Vagina (tissue), 2 donors: ENCODE measurements around the gene COL5A1.

ENCODE experiments used
- POLR2AphosphoS5 ChIP-seq, 2 donors: sonication (generic); formaldehyde crosslinking; IDR thresholded peaks; one replicate each; pipeline ENCODE4 v1.9.0; 2017; ENCODE audit warnings: antibody characterized with exemption in 2 of 2, mild to moderate bottlenecking in 2 of 2, low read depth in 1 of 2; ENCODE audit not compliant: insufficient read depth in 1 of 2
- TF ChIP-seq, protein P1 (sequence below), 3 experiments: fragments of 450-650 bp in 2 of 3; fragments of 200-600 bp in 1 of 3; sonication (generic) in 1 of 3; IDR thresholded peaks; one replicate each; pipeline ENCODE4 v1.5.1; 2017 to 2019; ENCODE audit warnings: antibody characterized with exemption in 3 of 3, mild to moderate bottlenecking in 2 of 3, moderate library complexity in 2 of 3

DNA sequence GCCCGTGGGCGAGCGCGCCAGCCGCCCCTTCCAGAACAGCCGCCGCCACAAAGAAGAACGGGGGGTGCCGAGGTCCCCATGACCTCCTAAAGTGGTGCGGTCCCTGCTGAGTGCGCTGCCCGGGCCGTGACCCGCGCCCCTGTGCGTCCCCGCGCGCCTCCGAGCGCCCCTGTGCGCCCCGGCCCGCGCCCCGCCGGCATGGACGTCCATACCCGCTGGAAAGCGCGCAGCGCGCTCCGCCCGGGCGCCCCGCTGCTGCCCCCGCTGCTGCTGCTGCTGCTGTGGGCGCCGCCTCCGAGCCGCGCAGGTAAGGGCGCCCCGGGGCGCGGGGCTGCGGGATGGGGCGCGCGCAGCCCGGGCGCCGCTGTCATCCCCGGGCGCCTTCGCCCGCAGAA lies 384 bp downstream of the COL5A1 start:
- TF ChIP-seq, protein P1, sequence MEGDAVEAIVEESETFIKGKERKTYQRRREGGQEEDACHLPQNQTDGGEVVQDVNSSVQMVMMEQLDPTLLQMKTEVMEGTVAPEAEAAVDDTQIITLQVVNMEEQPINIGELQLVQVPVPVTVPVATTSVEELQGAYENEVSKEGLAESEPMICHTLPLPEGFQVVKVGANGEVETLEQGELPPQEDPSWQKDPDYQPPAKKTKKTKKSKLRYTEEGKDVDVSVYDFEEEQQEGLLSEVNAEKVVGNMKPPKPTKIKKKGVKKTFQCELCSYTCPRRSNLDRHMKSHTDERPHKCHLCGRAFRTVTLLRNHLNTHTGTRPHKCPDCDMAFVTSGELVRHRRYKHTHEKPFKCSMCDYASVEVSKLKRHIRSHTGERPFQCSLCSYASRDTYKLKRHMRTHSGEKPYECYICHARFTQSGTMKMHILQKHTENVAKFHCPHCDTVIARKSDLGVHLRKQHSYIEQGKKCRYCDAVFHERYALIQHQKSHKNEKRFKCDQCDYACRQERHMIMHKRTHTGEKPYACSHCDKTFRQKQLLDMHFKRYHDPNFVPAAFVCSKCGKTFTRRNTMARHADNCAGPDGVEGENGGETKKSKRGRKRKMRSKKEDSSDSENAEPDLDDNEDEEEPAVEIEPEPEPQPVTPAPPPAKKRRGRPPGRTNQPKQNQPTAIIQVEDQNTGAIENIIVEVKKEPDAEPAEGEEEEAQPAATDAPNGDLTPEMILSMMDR (IDR thresholded peaks at IDR 0.05) = no peak
- TF ChIP-seq POLR2AphosphoS5 (IDR thresholded peaks at IDR 0.05; ENCODE audit: insufficient read depth in 1 of 2, low read depth in 1 of 2) = no peak
